22Rv1 (cell line): ENCODE data around the gene BMPER.

Source experiments
- CTCF ChIP-seq: fragments of 450-650 bp; IDR thresholded peaks from 2 replicates; pipeline ENCODE4 v1.5.1; 2017; ENCODE audit warnings: mild to moderate bottlenecking
- ZFX ChIP-seq: fragments of 450-650 bp; IDR thresholded peaks from 2 replicates; pipeline ENCODE4 v1.6.1; 2017; ENCODE audit warnings: antibody characterized with exemption, borderline replicate concordance

GRCh38 chr7:33873981-33874750, 31.2 kb upstream of the BMPER start:
- TF ChIP-seq CTCF (no peak), ZFX (no peak)
